Colonic mucosa (tissue), 4 donors: ENCODE measurements around the gene PPP2R3B. TPM values are rescaled to one million over a fixed set of nuclear protein-coding genes. Genes with fewer than 3 reads are reported as not detected.

Source experiments
- DNase-seq: peaks from one replicate; pipeline ENCODE4 v3.0.0-alpha.2; 2020
- H3K27ac ChIP-seq: fragments of 200-600 bp; one replicate; pipeline ENCODE4 v1.8.0; 2021
- H3K27me3 ChIP-seq: fragments of 200-600 bp; one replicate; pipeline ENCODE4 v1.8.0; 2021
- H3K36me3 ChIP-seq: fragments of 200-600 bp; one replicate; pipeline ENCODE4 v1.8.0; 2021
- H3K4me1 ChIP-seq: fragments of 200-600 bp; one replicate; pipeline ENCODE4 v1.8.0; 2021; ENCODE audit warnings: mild to moderate bottlenecking
- H3K4me3 ChIP-seq: fragments of 200-600 bp; one replicate; pipeline ENCODE4 v1.8.0; 2021
- H3K9ac ChIP-seq, 2 donors: one replicate each; pipeline ENCODE4 v1.7.0; 2013; ENCODE audit warnings: control low read depth in 2 of 2, low read depth in 2 of 2, low read length in 2 of 2
- H3K9me3 ChIP-seq: fragments of 200-600 bp; one replicate; pipeline ENCODE4 v1.8.0; 2021
- intact Hi-C: fragments of 100-400 bp; cut with DNase I; formaldehyde crosslinking; loops from one replicate; pipeline ENCODE4 v1.14.1; 2022
- total RNA-seq, 2 donors: library from RNA; stranded (reverse); fragmentation: NEBNext Ultra II Directional in 1 of 2; extraction: Animal tissue kit (Norgen Biotek cat#: 25700) in 1 of 2; gene quantifications; one replicate each; pipeline ENCODE4 v1.2.1, GENCODE V29; 2021
- TF ChIP-seq, protein P1 (sequence below): fragments of 200-600 bp; IDR thresholded peaks from one replicate; pipeline ENCODE4 v1.8.0; 2022; ENCODE audit warnings: antibody characterized with exemption, mild to moderate bottlenecking
- donor health status: healthy.
- donor health status: DM: no; HTN: no; CAD: no.
- donor health status: DM: no; HTN: no; CAD: no.

Gene PPP2R3B
- total RNA-seq, 2 donors from 2014 or later, result 8.7 to 22.9 TPM

- TF ChIP-seq, protein P1, sequence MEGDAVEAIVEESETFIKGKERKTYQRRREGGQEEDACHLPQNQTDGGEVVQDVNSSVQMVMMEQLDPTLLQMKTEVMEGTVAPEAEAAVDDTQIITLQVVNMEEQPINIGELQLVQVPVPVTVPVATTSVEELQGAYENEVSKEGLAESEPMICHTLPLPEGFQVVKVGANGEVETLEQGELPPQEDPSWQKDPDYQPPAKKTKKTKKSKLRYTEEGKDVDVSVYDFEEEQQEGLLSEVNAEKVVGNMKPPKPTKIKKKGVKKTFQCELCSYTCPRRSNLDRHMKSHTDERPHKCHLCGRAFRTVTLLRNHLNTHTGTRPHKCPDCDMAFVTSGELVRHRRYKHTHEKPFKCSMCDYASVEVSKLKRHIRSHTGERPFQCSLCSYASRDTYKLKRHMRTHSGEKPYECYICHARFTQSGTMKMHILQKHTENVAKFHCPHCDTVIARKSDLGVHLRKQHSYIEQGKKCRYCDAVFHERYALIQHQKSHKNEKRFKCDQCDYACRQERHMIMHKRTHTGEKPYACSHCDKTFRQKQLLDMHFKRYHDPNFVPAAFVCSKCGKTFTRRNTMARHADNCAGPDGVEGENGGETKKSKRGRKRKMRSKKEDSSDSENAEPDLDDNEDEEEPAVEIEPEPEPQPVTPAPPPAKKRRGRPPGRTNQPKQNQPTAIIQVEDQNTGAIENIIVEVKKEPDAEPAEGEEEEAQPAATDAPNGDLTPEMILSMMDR, result no peak
- Histone ChIP-seq H3K27me3 (no peaks in the 10 kb centered on the region), H3K9ac (no peak overlapping the region), H3K27ac (no peak overlapping the region), H3K36me3 (no peaks in the 10 kb centered on the region), H3K4me3 (no peak overlapping the region), H3K9me3 (no peaks in the 10 kb centered on the region), H3K4me1 (no peaks in the 10 kb centered on the region)
- no peak for DNase-seq
- intact Hi-C loops, result no loop called here
These were observed 47.8 kb downstream of the PPP2R3B start for GRCh38 chrX:338836-339400.

GRCh38 chrX:338281-338835 is 48.3 kb downstream of the PPP2R3B start:
- no peak overlapping the region for H3K27ac ChIP-seq
- no peaks in the 10 kb centered on the region for H3K4me1 ChIP-seq
- H3K4me3 ChIP-seq, result no peak overlapping the region
- TF ChIP-seq, protein P1, result no peak
- H3K9ac ChIP-seq, result no peak overlapping the region
- no peak for DNase-seq
- H3K27me3 ChIP-seq, result no peaks in the 10 kb centered on the region
- intact Hi-C loops, result no loop called here
- H3K9me3 ChIP-seq, result no peaks in the 10 kb centered on the region
- no peaks in the 10 kb centered on the region for H3K36me3 ChIP-seq

- TF ChIP-seq, protein P1, result no peak
- Histone ChIP-seq H3K9me3 (no peaks in the 10 kb centered on the region), H3K9ac (no peak overlapping the region), H3K27me3 (no peaks in the 10 kb centered on the region), H3K4me3 (no peak overlapping the region), H3K27ac (no peak overlapping the region), H3K36me3 (no peaks in the 10 kb centered on the region), H3K4me1 (no peaks in the 10 kb centered on the region)
- no peak for DNase-seq
- intact Hi-C loops, result no loop called here
These were observed 49.3 kb downstream of the PPP2R3B start for GRCh38 chrX:337331-337831.

GRCh38 chrX:336227-336626 is 50.5 kb downstream of the PPP2R3B start:
- intact Hi-C loops, result no loop called here
- Histone ChIP-seq H3K27ac (no peak overlapping the region), H3K36me3 (no peaks in the 10 kb centered on the region), H3K4me3 (no peak overlapping the region), H3K9ac (no peak overlapping the region), H3K4me1 (no peaks in the 10 kb centered on the region), H3K9me3 (no peaks in the 10 kb centered on the region), H3K27me3 (peaks cover 6% of the 10 kb centered on the region)
- TF ChIP-seq, protein P1, result no peak
- DNase-seq, result no peak

DNA sequence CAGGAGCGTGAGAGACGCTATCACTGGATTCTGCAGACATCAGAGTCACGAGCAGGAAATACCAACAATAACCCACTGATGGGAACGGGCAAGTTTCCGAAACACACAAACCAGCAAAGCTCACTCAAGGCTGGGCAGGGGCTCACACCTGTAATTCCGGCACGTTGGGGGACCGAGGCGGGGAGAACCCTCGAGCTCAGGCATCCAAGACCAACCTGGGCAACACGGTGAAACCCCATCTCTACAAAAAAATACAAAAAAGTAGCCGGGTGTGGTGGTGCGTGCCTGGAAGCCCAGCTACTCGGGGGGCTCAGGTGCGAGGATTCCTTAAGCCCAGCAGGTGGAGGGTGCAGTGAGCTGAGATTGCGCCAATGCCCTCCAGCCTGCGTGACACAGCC is 51.0 kb downstream of the PPP2R3B start:
- no peak for DNase-seq
- TF ChIP-seq, protein P1, result no peak
- intact Hi-C loops, result no loop called here
- H3K27me3 ChIP-seq, result peaks cover 11% of the 10 kb centered on the region
- no peak overlapping the region for H3K4me3 ChIP-seq
- no peaks in the 10 kb centered on the region for H3K36me3 ChIP-seq
- H3K27ac ChIP-seq, result no peak overlapping the region
- H3K4me1 ChIP-seq, result no peaks in the 10 kb centered on the region
- no peak overlapping the region for H3K9ac ChIP-seq
- no peaks in the 10 kb centered on the region for H3K9me3 ChIP-seq
